ENCODE results near the gene GCFC2. TPM values are rescaled to one million over a fixed set of nuclear protein-coding genes. Genes with fewer than 3 reads are reported as not detected.
"Not testable (repeated sequence)": the region's sequence is repeated elsewhere in the genome, so short reads cannot be mapped to it uniquely, and the experiment has no call there.

The GCFC2 gene
- total RNA-seq, 5 donors from 2014 or later (not counting 1 experiment from before 2014, with no cell fraction given), result 18.2 to 25.0 (median 24.0) TPM

DNA sequence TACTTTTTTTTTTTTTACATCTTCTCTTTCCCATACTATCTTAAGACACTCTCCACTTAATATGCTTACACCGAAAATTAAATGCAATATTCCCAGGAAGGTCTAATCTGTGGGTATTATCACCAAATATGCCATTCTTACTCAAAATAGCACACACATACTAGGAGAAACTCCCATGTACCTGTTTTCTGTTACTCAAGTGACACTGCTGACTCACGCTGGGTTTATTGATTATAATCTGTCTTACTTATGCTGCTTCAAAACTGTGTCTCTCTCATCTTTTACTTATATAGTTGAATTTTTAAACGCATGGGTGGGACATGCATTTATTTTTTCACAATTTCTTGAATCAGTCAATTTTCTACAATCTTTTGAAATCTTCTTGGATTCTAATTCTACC, 34.3 kb downstream of the GCFC2 start:
- no peak for ATAC-seq (replicated peaks in 1 of 4)
- 100% methylated on average over 1 of the region's 3 CpGs for WGBS (ENCODE audit: insufficient coverage)

GRCh38 chr2:75675908-75676307, 34.8 kb downstream of the GCFC2 start:
- ATAC-seq (replicated peaks in 1 of 4), result no peak
- no peaks in the 10 kb centered on the region for H3K27me3 ChIP-seq (replicated peaks in 1 of 2; ENCODE audit: control insufficient read depth in 2 of 2, extremely low read depth in 1 of 2, insufficient read depth in 2 of 2, low read length in 1 of 2)
- CTCF ChIA-PET, result interaction anchor here in 1 of 2 donors (0.6 to 2.5 kb wide), 3 partner anchors 11 to 791 kb away, joined by 3 to 13 read pairs (median 4); no protein-coding TSS in a partner anchor

More for the DNA sequence above, 34.3 kb downstream of the GCFC2 start:
- Histone ChIP-seq H3K9me3 (no peaks in the 10 kb centered on the region), H3K27me3 (replicated peaks in 1 of 2; ENCODE audit: control insufficient read depth in 2 of 2, extremely low read depth in 1 of 2, insufficient read depth in 2 of 2, low read length in 1 of 2) (no peaks in the 10 kb centered on the region), H3K4me1 (ENCODE audit: control insufficient read depth in 1 of 2, extremely low read depth in 1 of 2, insufficient read depth in 2 of 2, low read length in 2 of 2) (no peaks in the 10 kb centered on the region), H3K4me3 (ENCODE audit: control insufficient read depth in 1 of 2, extremely low read depth in 1 of 2, low read length in 1 of 2) (no peak overlapping the region), H3K27ac (ENCODE audit: low read length) (no peak overlapping the region), H3K36me3 (ENCODE audit: control insufficient read depth in 2 of 2, extremely low read depth in 1 of 2, insufficient read depth in 1 of 2, low read length in 1 of 2) (peaks cover 0 to 13% of the 10 kb centered on the region in 2 donors)
- ChIA-PET POLR2A (no interaction called here), CTCF (interaction anchor here (0.6 to 2.5 kb wide), 9 partner anchors 8 to 792 kb away, joined by 3 to 13 read pairs (median 4); partner anchors contain the start of genes GCFC2 (in 1 of the 2) and MRPL19 (in 1 of the 2))
- H3K36me3 Mint-ChIP-seq, result peaks cover 11% of the 10 kb centered on the region
- no peak overlapping the region for H3K4me3 Mint-ChIP-seq
- H3K9me3 Mint-ChIP-seq, result no peaks in the 10 kb centered on the region
- DNase-seq, result no peak
- H3K27me3 Mint-ChIP-seq, result no peaks in the 10 kb centered on the region
- no peak overlapping the region for H3K27ac Mint-ChIP-seq
- peaks cover 7 to 14% (median 9%) of the 10 kb centered on the region in 3 donors for H3K4me1 Mint-ChIP-seq

GRCh38 chr2:75675423-75675822, 35.3 kb downstream of the GCFC2 start:
- not testable (repeated sequence) for ATAC-seq (replicated peaks in 1 of 4); H3K27ac ChIP-seq (ENCODE audit: low read length); H3K4me3 ChIP-seq (ENCODE audit: control insufficient read depth in 1 of 2, extremely low read depth in 1 of 2, low read length in 1 of 2); H3K9me3 ChIP-seq; H3K4me1 ChIP-seq (ENCODE audit: control insufficient read depth in 1 of 2, extremely low read depth in 1 of 2, insufficient read depth in 2 of 2, low read length in 2 of 2); H3K9me3 Mint-ChIP-seq; H3K27ac Mint-ChIP-seq; H3K4me1 Mint-ChIP-seq; H3K4me3 Mint-ChIP-seq; DNase-seq; H3K27me3 ChIP-seq (replicated peaks in 1 of 2; ENCODE audit: control insufficient read depth in 2 of 2, extremely low read depth in 1 of 2, insufficient read depth in 2 of 2, low read length in 1 of 2); H3K27me3 Mint-ChIP-seq
- POLR2A ChIA-PET, result interaction anchor here in 1 of 2 donors (0.6 kb wide), 1 partner anchor 26 kb away, joined by 4 read pairs; no protein-coding TSS in a partner anchor
- no CpG with 5 or more reads among the region's 4 CpGs for WGBS (ENCODE audit: insufficient coverage)
- CTCF ChIA-PET, result interaction anchor here in 1 of 2 donors (2.5 kb wide), 1 partner anchor 34 kb away, joined by 13 read pairs; no protein-coding TSS in a partner anchor
- H3K36me3 Mint-ChIP-seq, result peaks cover 20% of the 10 kb centered on the region
- peaks cover 0 to 16% of the 10 kb centered on the region in 2 donors for H3K36me3 ChIP-seq (ENCODE audit: control insufficient read depth in 2 of 2, extremely low read depth in 1 of 2, insufficient read depth in 1 of 2, low read length in 1 of 2)

More at GRCh38 chr2:75675908-75676307, 34.8 kb downstream of the GCFC2 start:
- POLR2A ChIA-PET, result no interaction called here
- no peak overlapping the region for H3K27ac Mint-ChIP-seq
- no peaks in the 10 kb centered on the region for H3K9me3 ChIP-seq
- H3K4me3 Mint-ChIP-seq, result no peak overlapping the region
- DNase-seq, result no peak
- H3K9me3 Mint-ChIP-seq, result no peaks in the 10 kb centered on the region
- peaks cover 7 to 13% (median 9%) of the 10 kb centered on the region in 3 donors for H3K4me1 Mint-ChIP-seq
- no peak overlapping the region for H3K4me3 ChIP-seq (ENCODE audit: control insufficient read depth in 1 of 2, extremely low read depth in 1 of 2, low read length in 1 of 2)
- peaks cover 0 to 14% of the 10 kb centered on the region in 2 donors for H3K36me3 ChIP-seq (ENCODE audit: control insufficient read depth in 2 of 2, extremely low read depth in 1 of 2, insufficient read depth in 1 of 2, low read length in 1 of 2)
- H3K27ac ChIP-seq (ENCODE audit: low read length), result no peak overlapping the region
- no peaks in the 10 kb centered on the region for H3K4me1 ChIP-seq (ENCODE audit: control insufficient read depth in 1 of 2, extremely low read depth in 1 of 2, insufficient read depth in 2 of 2, low read length in 2 of 2)
- peaks cover 16% of the 10 kb centered on the region for H3K36me3 Mint-ChIP-seq
- no CpG with 5 or more reads among the region's 3 CpGs for WGBS (ENCODE audit: insufficient coverage)
- H3K27me3 Mint-ChIP-seq, result no peaks in the 10 kb centered on the region

DNA sequence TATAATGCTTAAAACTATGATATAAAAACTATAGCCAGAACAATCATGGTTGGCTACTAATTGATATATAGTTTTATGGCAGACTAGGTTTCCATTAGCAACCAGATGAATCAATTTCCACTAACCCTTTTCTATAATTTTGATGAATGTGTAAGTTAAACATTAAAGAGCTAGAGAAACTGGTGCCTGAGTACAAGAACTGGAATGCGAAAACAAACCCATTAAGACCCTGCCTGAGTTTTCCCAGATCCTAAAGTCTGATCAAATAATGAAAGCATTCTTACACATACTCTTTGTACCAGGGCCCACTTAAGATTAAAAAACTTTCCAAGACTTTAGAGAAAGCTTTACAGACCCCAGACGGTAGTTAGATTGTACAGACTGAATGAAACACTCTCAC, 42.8 kb downstream of the GCFC2 start:
- Histone ChIP-seq H3K27me3 (replicated peaks in 1 of 2; ENCODE audit: control insufficient read depth in 2 of 2, extremely low read depth in 1 of 2, insufficient read depth in 2 of 2, low read length in 1 of 2) (no peaks in the 10 kb centered on the region), H3K4me1 (ENCODE audit: control insufficient read depth in 1 of 2, extremely low read depth in 1 of 2, insufficient read depth in 2 of 2, low read length in 2 of 2) (no peaks in the 10 kb centered on the region), H3K36me3 (ENCODE audit: control insufficient read depth in 2 of 2, extremely low read depth in 1 of 2, insufficient read depth in 1 of 2, low read length in 1 of 2) (peaks cover 16 to 40% of the 10 kb centered on the region in 2 donors), H3K9me3 (no peaks in the 10 kb centered on the region), H3K4me3 (ENCODE audit: control insufficient read depth in 1 of 2, extremely low read depth in 1 of 2, low read length in 1 of 2) (no peak overlapping the region), H3K27ac (ENCODE audit: low read length) (no peak overlapping the region)
- no peak overlapping the region for H3K4me3 Mint-ChIP-seq
- H3K27ac Mint-ChIP-seq, result no peak overlapping the region
- H3K27me3 Mint-ChIP-seq, result no peaks in the 10 kb centered on the region
- ChIA-PET CTCF (interaction anchor here in 1 of 2 donors (1.0 to 1.1 kb wide), 3 partner anchors 9 to 20 kb away, joined by 3 to 4 read pairs (median 4); no protein-coding TSS in a partner anchor), POLR2A (no interaction called here)
- WGBS (ENCODE audit: insufficient coverage), result no CpG with 5 or more reads among the region's 2 CpGs
- peaks cover 40% of the 10 kb centered on the region for H3K36me3 Mint-ChIP-seq
- H3K4me1 Mint-ChIP-seq, result no peaks in the 10 kb centered on the region
- H3K9me3 Mint-ChIP-seq, result no peaks in the 10 kb centered on the region
- DNase-seq (no peak), ATAC-seq (replicated peaks in 1 of 4) (no peak)

- Mint-ChIP-seq H3K4me1 (no peaks in the 10 kb centered on the region), H3K27me3 (no peaks in the 10 kb centered on the region), H3K9me3 (no peaks in the 10 kb centered on the region), H3K27ac (no peak overlapping the region), H3K36me3 (peaks cover 38% of the 10 kb centered on the region), H3K4me3 (no peak overlapping the region)
- H3K27ac ChIP-seq (ENCODE audit: low read length), result no peak overlapping the region
- no peaks in the 10 kb centered on the region for H3K27me3 ChIP-seq (replicated peaks in 1 of 2; ENCODE audit: control insufficient read depth in 2 of 2, extremely low read depth in 1 of 2, insufficient read depth in 2 of 2, low read length in 1 of 2)
- CTCF ChIA-PET, result no interaction called here
- no peak for ATAC-seq (replicated peaks in 1 of 4)
- peaks cover 16 to 36% of the 10 kb centered on the region in 2 donors for H3K36me3 ChIP-seq (ENCODE audit: control insufficient read depth in 2 of 2, extremely low read depth in 1 of 2, insufficient read depth in 1 of 2, low read length in 1 of 2)
- H3K4me3 ChIP-seq (ENCODE audit: control insufficient read depth in 1 of 2, extremely low read depth in 1 of 2, low read length in 1 of 2), result no peak overlapping the region
- no peak for DNase-seq
- WGBS (ENCODE audit: insufficient coverage), result no CpG with 5 or more reads among the region's 6 CpGs
- POLR2A ChIA-PET, result no interaction called here
- H3K9me3 ChIP-seq, result no peaks in the 10 kb centered on the region
- H3K4me1 ChIP-seq (ENCODE audit: control insufficient read depth in 1 of 2, extremely low read depth in 1 of 2, insufficient read depth in 2 of 2, low read length in 2 of 2), result no peaks in the 10 kb centered on the region
Measured at GRCh38 chr2:75666911-75667310, 43.8 kb downstream of the GCFC2 start.

- ChIA-PET POLR2A (no interaction called here), CTCF (no interaction called here)
- Histone ChIP-seq H3K4me3 (ENCODE audit: control insufficient read depth in 1 of 2, extremely low read depth in 1 of 2, low read length in 1 of 2) (no peak overlapping the region), H3K27ac (ENCODE audit: low read length) (no peak overlapping the region), H3K9me3 (peaks cover 4% of the 10 kb centered on the region), H3K27me3 (replicated peaks in 1 of 2; ENCODE audit: control insufficient read depth in 2 of 2, extremely low read depth in 1 of 2, insufficient read depth in 2 of 2, low read length in 1 of 2) (no peaks in the 10 kb centered on the region), H3K36me3 (ENCODE audit: control insufficient read depth in 2 of 2, extremely low read depth in 1 of 2, insufficient read depth in 1 of 2, low read length in 1 of 2) (peaks cover 9 to 51% of the 10 kb centered on the region in 2 donors), H3K4me1 (ENCODE audit: control insufficient read depth in 1 of 2, extremely low read depth in 1 of 2, insufficient read depth in 2 of 2, low read length in 2 of 2) (no peaks in the 10 kb centered on the region)
- peaks cover 14 to 27% (median 21%) of the 10 kb centered on the region in 3 donors for H3K4me1 Mint-ChIP-seq
- peaks cover 87% of the 10 kb centered on the region for H3K36me3 Mint-ChIP-seq
- H3K27ac Mint-ChIP-seq, result peak overlapping the region in 1 of 2 donors; percentile 32
- no peaks in the 10 kb centered on the region for H3K27me3 Mint-ChIP-seq
- no peak for ATAC-seq (replicated peaks in 1 of 4)
- H3K9me3 Mint-ChIP-seq, result peaks cover 4 to 30% (median 9%) of the 10 kb centered on the region in 3 donors
- no peak overlapping the region for H3K4me3 Mint-ChIP-seq
- no peak for DNase-seq
Measured at GRCh38 chr2:75657798-75658197, 52.9 kb downstream of the GCFC2 start.
